ENCODE measurements around the gene CDC20B.
A peak's percentile ranks its signal among the peaks of the same experiment; 100 is the strongest.

CDC20B gene

DNA sequence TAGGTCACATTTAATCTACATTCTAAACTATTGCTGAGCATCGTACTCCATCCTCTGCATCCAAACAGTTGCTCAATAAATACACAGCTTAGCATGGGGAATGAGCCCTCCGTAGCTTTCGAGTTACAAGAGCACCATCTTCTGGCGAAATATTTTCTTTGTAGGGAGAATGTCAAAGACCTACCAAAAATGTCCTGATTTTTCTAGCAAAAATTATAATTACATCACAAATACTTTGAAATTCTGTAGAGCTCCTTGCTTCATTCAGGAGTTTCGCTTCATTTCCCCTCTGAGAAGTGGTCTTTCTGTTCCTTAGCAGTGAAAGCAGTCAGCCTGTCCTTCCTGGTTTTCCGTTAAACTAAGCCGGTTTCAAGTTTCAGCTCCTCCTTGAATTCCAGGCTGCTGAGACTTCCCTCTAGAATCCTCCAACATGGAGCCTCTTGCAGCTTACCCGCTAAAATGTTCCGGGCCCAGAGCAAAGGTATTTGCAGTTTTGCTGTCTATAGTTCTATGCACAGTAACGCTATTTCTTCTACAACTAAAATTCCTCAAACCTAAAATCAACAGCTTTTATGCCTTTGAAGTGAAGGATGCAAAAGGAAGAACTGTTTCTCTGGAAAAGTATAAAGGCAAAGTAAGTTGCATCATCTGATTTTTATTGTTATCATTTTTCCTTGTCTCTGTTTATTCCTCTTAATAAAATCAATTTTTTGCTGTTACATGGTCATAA is 13.0 kb downstream of the CDC20B start, which contains the start of gene GPX8:
TSS of gene GPX8 (plus strand) at position 409 of the 730 bp plus-strand sequence. CDS start at position 431, 22 bp downstream.
- TF ChIP-seq ZFX (IDR thresholded peaks at IDR 0.05; ENCODE audit: borderline replicate concordance), result no peak
- TF ChIP-seq, protein P1, sequence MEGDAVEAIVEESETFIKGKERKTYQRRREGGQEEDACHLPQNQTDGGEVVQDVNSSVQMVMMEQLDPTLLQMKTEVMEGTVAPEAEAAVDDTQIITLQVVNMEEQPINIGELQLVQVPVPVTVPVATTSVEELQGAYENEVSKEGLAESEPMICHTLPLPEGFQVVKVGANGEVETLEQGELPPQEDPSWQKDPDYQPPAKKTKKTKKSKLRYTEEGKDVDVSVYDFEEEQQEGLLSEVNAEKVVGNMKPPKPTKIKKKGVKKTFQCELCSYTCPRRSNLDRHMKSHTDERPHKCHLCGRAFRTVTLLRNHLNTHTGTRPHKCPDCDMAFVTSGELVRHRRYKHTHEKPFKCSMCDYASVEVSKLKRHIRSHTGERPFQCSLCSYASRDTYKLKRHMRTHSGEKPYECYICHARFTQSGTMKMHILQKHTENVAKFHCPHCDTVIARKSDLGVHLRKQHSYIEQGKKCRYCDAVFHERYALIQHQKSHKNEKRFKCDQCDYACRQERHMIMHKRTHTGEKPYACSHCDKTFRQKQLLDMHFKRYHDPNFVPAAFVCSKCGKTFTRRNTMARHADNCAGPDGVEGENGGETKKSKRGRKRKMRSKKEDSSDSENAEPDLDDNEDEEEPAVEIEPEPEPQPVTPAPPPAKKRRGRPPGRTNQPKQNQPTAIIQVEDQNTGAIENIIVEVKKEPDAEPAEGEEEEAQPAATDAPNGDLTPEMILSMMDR (IDR thresholded peaks at IDR 0.05), result peak; percentile 81
- H3K27ac ChIP-seq, result peak within 1 kb of the TSS; percentile 64

DNA sequence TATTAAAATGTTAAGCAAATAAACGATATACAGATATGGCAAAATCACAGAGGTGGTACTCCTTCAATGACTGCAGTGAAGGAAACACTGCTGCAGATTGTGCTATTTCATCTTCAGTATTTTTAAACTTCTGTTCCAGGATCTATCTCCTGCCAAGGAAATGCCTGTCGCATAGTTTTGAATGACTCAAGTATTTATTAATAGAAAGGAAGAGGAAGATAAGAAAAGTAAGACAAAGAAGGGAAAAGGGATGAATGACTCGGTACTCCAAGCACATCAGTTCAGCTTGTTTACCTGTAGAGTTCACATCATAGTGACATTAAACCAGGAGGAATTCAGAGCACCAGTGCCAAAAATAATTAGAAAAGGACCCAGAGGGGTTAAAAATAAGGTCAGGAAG is 18.1 kb downstream of the CDC20B start:
- TF ChIP-seq ZFX (IDR thresholded peaks at IDR 0.05; ENCODE audit: borderline replicate concordance), result no peak
- TF ChIP-seq, protein P1 (IDR thresholded peaks at IDR 0.05), result no peak
- no peak overlapping the region for H3K27ac ChIP-seq

DNA sequence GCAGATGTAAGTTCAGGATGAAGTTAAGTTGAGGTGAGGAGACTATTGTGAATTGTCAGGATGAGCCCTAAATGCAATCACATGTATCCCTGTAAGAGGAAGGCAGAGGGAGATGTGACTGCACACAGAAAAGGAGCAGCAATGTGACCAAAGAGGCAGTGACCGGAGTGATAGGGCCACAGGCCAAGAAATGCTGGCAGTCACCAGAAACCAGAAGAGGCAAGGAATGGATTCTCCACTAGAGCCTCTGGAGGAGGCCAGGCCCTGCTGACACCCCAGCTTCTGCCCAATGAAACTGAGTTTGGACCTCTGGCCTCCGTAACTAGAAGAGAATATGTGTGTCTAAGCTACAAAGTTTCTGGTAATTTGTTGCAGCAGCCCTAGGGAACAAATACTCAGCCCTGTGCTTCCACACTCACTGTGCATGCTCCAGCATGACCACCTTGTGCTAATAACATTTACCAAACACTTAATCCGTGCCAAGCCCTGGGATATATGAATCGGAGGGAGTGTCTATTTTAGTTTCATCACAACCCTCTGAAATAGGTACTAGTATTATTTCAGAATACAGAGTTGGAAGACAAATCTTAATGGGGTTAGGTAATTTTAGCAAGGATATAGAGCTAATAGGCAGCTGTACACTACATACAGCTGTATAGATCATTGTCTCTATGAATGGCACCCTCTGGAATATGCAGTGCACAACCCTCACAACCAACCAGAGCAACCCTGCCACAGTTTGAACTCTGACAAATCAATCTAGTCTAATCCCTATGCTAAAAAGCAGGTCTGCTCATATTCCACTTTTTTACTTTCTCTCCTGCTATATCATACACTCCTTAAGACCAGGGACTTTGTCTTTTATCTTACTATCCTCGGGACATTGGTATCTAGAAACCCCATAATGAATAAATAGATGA is 20.8 kb downstream of the CDC20B start:
- H3K27ac ChIP-seq, result no peak overlapping the region
- TF ChIP-seq ZFX (IDR thresholded peaks at IDR 0.05; ENCODE audit: borderline replicate concordance), result no peak
- TF ChIP-seq, protein P1 (IDR thresholded peaks at IDR 0.05), result no peak

DNA sequence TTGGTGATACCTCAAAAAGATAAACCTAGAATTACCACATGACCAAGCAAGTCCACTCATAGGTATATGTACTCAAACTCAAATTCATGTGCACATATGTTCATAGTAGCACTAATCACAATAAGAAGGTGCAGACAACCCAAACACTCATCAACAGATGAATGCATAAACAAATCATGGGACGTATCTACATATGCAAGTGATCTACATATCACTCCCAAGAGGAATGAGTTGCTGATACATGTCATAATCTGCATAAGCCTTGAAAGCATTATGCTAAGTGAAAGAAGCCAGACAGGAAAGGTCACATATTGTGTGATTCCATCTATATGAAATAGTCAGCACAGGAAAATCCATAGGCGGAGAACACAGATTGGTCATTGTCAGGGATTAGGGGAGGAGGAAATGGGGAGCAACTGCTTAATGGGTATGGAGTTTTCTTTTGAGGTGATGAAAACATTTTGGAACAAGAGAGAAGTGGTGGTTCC is 23.6 kb downstream of the CDC20B start:
- TF ChIP-seq ZFX (IDR thresholded peaks at IDR 0.05; ENCODE audit: borderline replicate concordance), result no peak
- TF ChIP-seq, protein P1 (IDR thresholded peaks at IDR 0.05), result no peak
- H3K27ac ChIP-seq, result no peak overlapping the region

DNA sequence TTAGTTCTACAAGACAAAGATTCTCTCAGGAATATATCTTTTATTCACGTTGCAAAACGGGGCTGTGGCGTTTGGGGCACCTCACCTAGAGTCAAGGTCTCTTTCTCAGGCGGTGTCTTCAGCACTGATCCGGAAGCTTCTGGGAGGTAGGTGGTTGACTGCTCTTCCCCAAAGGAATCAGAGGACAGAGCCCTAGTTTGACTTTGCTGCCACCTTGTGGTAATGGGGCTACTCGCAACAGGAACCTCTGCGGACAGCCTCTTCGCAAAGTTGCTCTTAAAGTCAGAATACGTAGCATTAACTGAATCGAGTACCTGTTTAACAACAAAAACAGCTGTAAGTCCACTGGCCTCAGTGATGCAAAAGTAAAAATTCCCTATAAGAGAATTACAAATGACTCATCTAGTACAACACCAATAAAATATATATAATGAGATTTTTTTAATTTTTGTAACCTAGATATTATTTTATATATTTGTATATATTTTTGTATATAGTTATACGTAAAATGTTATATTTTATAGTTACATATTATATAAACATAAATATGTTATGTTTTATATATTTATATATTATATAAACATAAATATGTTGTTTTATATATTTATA is 26.3 kb downstream of the CDC20B start:
- no peak overlapping the region for H3K27ac ChIP-seq
- TF ChIP-seq, protein P1 (IDR thresholded peaks at IDR 0.05), result peak; percentile 94
- TF ChIP-seq ZFX (IDR thresholded peaks at IDR 0.05; ENCODE audit: borderline replicate concordance), result no peak

DNA sequence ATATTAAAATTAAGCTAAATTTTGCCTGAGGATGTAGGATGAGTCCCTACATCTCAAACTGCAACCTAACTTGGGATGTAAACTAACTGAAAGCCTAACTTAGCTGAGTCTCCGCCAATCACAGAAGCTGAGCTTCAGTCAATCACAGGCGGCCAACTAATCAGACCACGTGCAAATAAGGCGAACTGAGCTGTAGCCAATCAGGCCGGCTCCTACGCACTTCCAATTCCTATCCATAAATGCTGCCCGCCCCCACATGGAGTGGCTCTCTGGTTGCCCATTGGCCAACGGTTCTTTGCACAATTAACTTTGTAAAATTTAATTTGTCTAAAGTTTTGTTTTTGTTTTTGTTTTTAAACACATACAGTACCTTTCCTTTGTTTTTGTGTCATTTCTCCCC is 26.9 kb downstream of the CDC20B start:
- H3K27ac ChIP-seq, result no peak overlapping the region
- no peak for TF ChIP-seq ZFX (IDR thresholded peaks at IDR 0.05; ENCODE audit: borderline replicate concordance)
- TF ChIP-seq, protein P1 (IDR thresholded peaks at IDR 0.05), result no peak
